ENCODE results near the gene ARSK.

ARSK gene

GRCh38 chr5:95619096-95619495 lies 64.2 kb downstream of the ARSK start:
- Histone ChIP-seq H3K14ac (ENCODE audit: low read length) (no peak overlapping the region), H3K4me3 (ENCODE audit: low read depth, low read length) (no peak overlapping the region), H4K91ac (ENCODE audit: low read depth, low read length) (no peak overlapping the region), H3K27me3 (ENCODE audit: insufficient read depth, low read length) (peaks cover 33% of the 10 kb centered on the region), H3K4ac (ENCODE audit: low read depth, low read length) (no peak overlapping the region), H3K9me3 (ENCODE audit: insufficient read depth, low read depth, low read length) (peaks cover 2% of the 10 kb centered on the region), H2BK5ac (ENCODE audit: low read depth, low read length, poor library complexity) (no peak overlapping the region), H3K36me3 (ENCODE audit: control insufficient read depth in 1 of 2, insufficient read depth in 2 of 2, low read length in 2 of 2) (no peaks in the 10 kb centered on the region), H3K27ac (ENCODE audit: low read depth, low read length) (no peak overlapping the region), H3K18ac (ENCODE audit: low read length) (no peak overlapping the region), H4K8ac (ENCODE audit: low read depth, low read length) (no peak overlapping the region), H3K23ac (ENCODE audit: low read length) (no peak overlapping the region), H2BK12ac (ENCODE audit: low read length) (no peak overlapping the region), H3K4me1 (ENCODE audit: control insufficient read depth in 1 of 2, insufficient read depth in 2 of 2, low read length in 2 of 2) (peaks cover 7 to 18% of the 10 kb centered on the region in 2 experiments), H2AFZ (ENCODE audit: insufficient read depth, low read length, poor library complexity) (no peak overlapping the region), H2BK120ac (ENCODE audit: insufficient read depth, low read length, poor library complexity) (no peak overlapping the region), H3K79me2 (ENCODE audit: control insufficient read depth, insufficient read depth, low read length, poor library complexity) (no peaks in the 10 kb centered on the region), H2AK5ac (ENCODE audit: low read length) (no peak overlapping the region), H3K4me2 (ENCODE audit: low read length) (no peak overlapping the region), H4K12ac (ENCODE audit: low read depth, low read length) (no peak overlapping the region), H3K79me1 (ENCODE audit: low read length) (no peaks in the 10 kb centered on the region), H3K9ac (ENCODE audit: low read length) (no peak overlapping the region)
- no CpG with 5 or more reads among the region's 4 CpGs for WGBS (ENCODE audit: extremely low coverage, insufficient coverage, insufficient read length)
- no peak for DNase-seq

- Histone ChIP-seq H4K12ac (ENCODE audit: low read depth, low read length) (no peak overlapping the region), H3K9me3 (ENCODE audit: insufficient read depth, low read depth, low read length) (peaks cover 2% of the 10 kb centered on the region), H4K91ac (ENCODE audit: low read depth, low read length) (no peak overlapping the region), H3K9ac (ENCODE audit: low read length) (no peak overlapping the region), H2AK5ac (ENCODE audit: low read length) (no peak overlapping the region), H3K4me2 (ENCODE audit: low read length) (peak overlapping the region; percentile 96), H3K79me1 (ENCODE audit: low read length) (no peaks in the 10 kb centered on the region), H3K27ac (ENCODE audit: low read depth, low read length) (no peak overlapping the region), H3K4ac (ENCODE audit: low read depth, low read length) (no peak overlapping the region), H3K79me2 (ENCODE audit: control insufficient read depth, insufficient read depth, low read length, poor library complexity) (no peaks in the 10 kb centered on the region), H3K14ac (ENCODE audit: low read length) (no peak overlapping the region), H2BK5ac (ENCODE audit: low read depth, low read length, poor library complexity) (no peak overlapping the region), H2AFZ (ENCODE audit: insufficient read depth, low read length, poor library complexity) (peak overlapping the region; percentile 56), H3K27me3 (ENCODE audit: insufficient read depth, low read length) (peaks cover 33% of the 10 kb centered on the region), H2BK12ac (ENCODE audit: low read length) (no peak overlapping the region), H3K23ac (ENCODE audit: low read length) (no peak overlapping the region), H3K36me3 (ENCODE audit: control insufficient read depth in 1 of 2, insufficient read depth in 2 of 2, low read length in 2 of 2) (no peaks in the 10 kb centered on the region), H4K8ac (ENCODE audit: low read depth, low read length) (no peak overlapping the region), H3K4me1 (ENCODE audit: control insufficient read depth in 1 of 2, insufficient read depth in 2 of 2, low read length in 2 of 2) (peaks cover 7 to 18% of the 10 kb centered on the region in 2 experiments), H3K18ac (ENCODE audit: low read length) (no peak overlapping the region), H3K4me3 (ENCODE audit: low read depth, low read length) (no peak overlapping the region), H2BK120ac (ENCODE audit: insufficient read depth, low read length, poor library complexity) (no peak overlapping the region)
- no peak for DNase-seq
- no CpG with 5 or more reads among the region's 19 CpGs for WGBS (ENCODE audit: extremely low coverage, insufficient coverage, insufficient read length)
Observed at GRCh38 chr5:95619514-95620029, 64.7 kb downstream of the ARSK start.

GRCh38 chr5:95620030-95620869 lies 65.3 kb downstream of the ARSK start, which contains the start of gene GPR150:
Gene GPR150 (plus strand): TSS chr5:95620087. CDS start chr5:95620276, 189 bp downstream.
- Histone ChIP-seq H3K4me3 (ENCODE audit: low read depth, low read length) (peak within 1 kb of the TSS; percentile 72), H3K14ac (ENCODE audit: low read length) (peak within 1 kb of the TSS; percentile 26), H4K91ac (ENCODE audit: low read depth, low read length) (no peak within 1 kb of the TSS), H3K79me1 (ENCODE audit: low read length) (no peaks in the 10 kb centered on the region), H3K79me2 (ENCODE audit: control insufficient read depth, insufficient read depth, low read length, poor library complexity) (no peaks in the 10 kb centered on the region), H2AK5ac (ENCODE audit: low read length) (no peak within 1 kb of the TSS), H3K27me3 (ENCODE audit: insufficient read depth, low read length) (peaks cover 33% of the 10 kb centered on the region), H3K23ac (ENCODE audit: low read length) (no peak within 1 kb of the TSS), H4K12ac (ENCODE audit: low read depth, low read length) (no peak within 1 kb of the TSS), H2BK120ac (ENCODE audit: insufficient read depth, low read length, poor library complexity) (no peak within 1 kb of the TSS), H3K9me3 (ENCODE audit: insufficient read depth, low read depth, low read length) (peaks cover 2% of the 10 kb centered on the region), H3K9ac (ENCODE audit: low read length) (no peak within 1 kb of the TSS), H3K36me3 (ENCODE audit: control insufficient read depth in 1 of 2, insufficient read depth in 2 of 2, low read length in 2 of 2) (no peaks in the 10 kb centered on the region), H3K18ac (ENCODE audit: low read length) (peak within 1 kb of the TSS; percentile 6), H2AFZ (ENCODE audit: insufficient read depth, low read length, poor library complexity) (peak within 1 kb of the TSS; percentile 56), H3K4me1 (ENCODE audit: control insufficient read depth in 1 of 2, insufficient read depth in 2 of 2, low read length in 2 of 2) (peaks cover 7 to 18% of the 10 kb centered on the region in 2 experiments), H3K27ac (ENCODE audit: low read depth, low read length) (no peak within 1 kb of the TSS), H2BK12ac (ENCODE audit: low read length) (no peak within 1 kb of the TSS), H3K4ac (ENCODE audit: low read depth, low read length) (no peak within 1 kb of the TSS), H4K8ac (ENCODE audit: low read depth, low read length) (no peak within 1 kb of the TSS), H2BK5ac (ENCODE audit: low read depth, low read length, poor library complexity) (no peak within 1 kb of the TSS), H3K4me2 (ENCODE audit: low read length) (peak within 1 kb of the TSS; percentile 96)
- DNase-seq: peak; percentile 62 to 71
- no CpG with 5 or more reads among the region's 85 CpGs for WGBS (ENCODE audit: extremely low coverage, insufficient coverage, insufficient read length)

GRCh38 chr5:95620870-95621838 lies 66.3 kb downstream of the ARSK start:
- peak overlapping the region; percentile 72 for H3K4me3 ChIP-seq (ENCODE audit: low read depth, low read length)
- no peak overlapping the region for H4K8ac ChIP-seq (ENCODE audit: low read depth, low read length)
- H3K14ac ChIP-seq (ENCODE audit: low read length): peak overlapping the region; percentile 26
- WGBS (ENCODE audit: extremely low coverage, insufficient coverage, insufficient read length): no CpG with 5 or more reads among the region's 92 CpGs
- no peak overlapping the region for H3K27ac ChIP-seq (ENCODE audit: low read depth, low read length)
- H2BK12ac ChIP-seq (ENCODE audit: low read length): no peak overlapping the region
- peak overlapping the region; percentile 96 for H3K4me2 ChIP-seq (ENCODE audit: low read length)
- no peak overlapping the region for H4K91ac ChIP-seq (ENCODE audit: low read depth, low read length)
- H3K9ac ChIP-seq (ENCODE audit: low read length): no peak overlapping the region
- H3K4me1 ChIP-seq (ENCODE audit: control insufficient read depth in 1 of 2, insufficient read depth in 2 of 2, low read length in 2 of 2): peaks cover 7 to 18% of the 10 kb centered on the region in 2 experiments
- H2BK5ac ChIP-seq (ENCODE audit: low read depth, low read length, poor library complexity): no peak overlapping the region
- H3K18ac ChIP-seq (ENCODE audit: low read length): peak overlapping the region; percentile 6
- no peak overlapping the region for H2AK5ac ChIP-seq (ENCODE audit: low read length)
- DNase-seq: peak; percentile 34 to 61
- H3K79me2 ChIP-seq (ENCODE audit: control insufficient read depth, insufficient read depth, low read length, poor library complexity): no peaks in the 10 kb centered on the region
- peak overlapping the region; percentile 14 for H2AFZ ChIP-seq (ENCODE audit: insufficient read depth, low read length, poor library complexity)
- H3K79me1 ChIP-seq (ENCODE audit: low read length): no peaks in the 10 kb centered on the region
- H3K9me3 ChIP-seq (ENCODE audit: insufficient read depth, low read depth, low read length): peaks cover 2% of the 10 kb centered on the region
- no peaks in the 10 kb centered on the region for H3K36me3 ChIP-seq (ENCODE audit: control insufficient read depth in 1 of 2, insufficient read depth in 2 of 2, low read length in 2 of 2)
- H3K27me3 ChIP-seq (ENCODE audit: insufficient read depth, low read length): peaks cover 33% of the 10 kb centered on the region
- H4K12ac ChIP-seq (ENCODE audit: low read depth, low read length): no peak overlapping the region
- H3K4ac ChIP-seq (ENCODE audit: low read depth, low read length): no peak overlapping the region
- no peak overlapping the region for H2BK120ac ChIP-seq (ENCODE audit: insufficient read depth, low read length, poor library complexity)
- H3K23ac ChIP-seq (ENCODE audit: low read length): no peak overlapping the region
